Measurements from ENCODE around the gene PVR. TPM values are rescaled to one million over a fixed set of nuclear protein-coding genes. Genes with fewer than 3 reads are reported as not detected.
"Not testable (repeated sequence)": the region's sequence is repeated elsewhere in the genome, so short reads cannot be mapped to it uniquely, and the experiment has no call there.

Gene PVR
- total and polyA plus RNA-seq, 8 donors = 9.3 to 28.8 (median 18.7) TPM

- 91 to 92% methylated on average over 2 of the region's 2 CpGs for WGBS, 2 donors
- Histone ChIP-seq H3K4me1 (peaks cover 0 to 8% (median 0%) of the 10 kb centered on the region in 3 donors), H3K4me3 (no peak overlapping the region), H3K9me3 (no peaks in the 10 kb centered on the region), H3K36me3 (no peaks in the 10 kb centered on the region), H3K27ac (no peak overlapping the region), H3K27me3 (no peaks in the 10 kb centered on the region)
- no peak for FAIRE-seq
- intact Hi-C loops (cut with DNase I) = loop anchor here in 2 of 3 donors (10.0 kb wide), 2 partner anchors 92 to 152 kb away; partner anchors contain the start of gene CBLC (in 1 of the 2)
- no peak for ATAC-seq
- no peak for DNase-seq
- TF ChIP-seq CTCF (IDR thresholded peaks at IDR 0.05) = no peak
Measured at GRCh38 chr19:44682807-44683206, 39.1 kb downstream of the PVR start.

- Histone ChIP-seq H3K27ac (peak overlapping the region in 1 of 4 donors; percentile 48), H3K4me3 (no peak overlapping the region), H3K9me3 (no peaks in the 10 kb centered on the region), H3K27me3 (no peaks in the 10 kb centered on the region), H3K4me1 (peaks cover 0 to 8% (median 0%) of the 10 kb centered on the region in 3 donors), H3K36me3 (no peaks in the 10 kb centered on the region)
- intact Hi-C loops (cut with DNase I) = loop anchor here in 2 of 3 donors (10.0 kb wide), 2 partner anchors 91 to 151 kb away; partner anchors contain the start of gene CBLC (in 1 of the 2)
- FAIRE-seq (no peak), DNase-seq (peak in 5 of 6 donors; percentile 47 to 78 (median 59)), ATAC-seq (peak; percentile 64 to 87 (median 70))
- TF ChIP-seq CTCF (IDR thresholded peaks at IDR 0.05) = no peak
- 62 to 64% methylated on average over 9 of the region's 9 CpGs for WGBS, 2 donors
Measured at GRCh38 chr19:44683434-44684210, 39.9 kb downstream of the PVR start.

GRCh38 chr19:44684396-44684795 is 40.7 kb downstream of the PVR start:
- H3K27ac ChIP-seq, DNase-seq, H3K4me3 ChIP-seq, FAIRE-seq, H3K36me3 ChIP-seq, H3K4me1 ChIP-seq, H3K9me3 ChIP-seq, H3K27me3 ChIP-seq, ATAC-seq: not testable (repeated sequence)
- intact Hi-C loops (cut with DNase I) = loop anchor here in 2 of 3 donors (10.0 kb wide), 2 partner anchors 90 to 150 kb away; partner anchors contain the start of gene CBLC (in 1 of the 2)
- 88 to 90% methylated on average over 3 of the region's 3 CpGs for WGBS, 2 donors

GRCh38 chr19:44684892-44685863 is 41.5 kb downstream of the PVR start:
- no peaks in the 10 kb centered on the region for H3K36me3 ChIP-seq
- peak in 2 of 4 donors; percentile 3 to 45 for ATAC-seq
- FAIRE-seq = no peak
- WGBS, 2 donors = 66 to 68% methylated on average over 25 of the region's 25 CpGs
- peaks cover 0 to 11% (median 1%) of the 10 kb centered on the region in 3 donors for H3K4me1 ChIP-seq
- no peak for TF ChIP-seq CTCF (IDR thresholded peaks at IDR 0.05)
- no peaks in the 10 kb centered on the region for H3K27me3 ChIP-seq
- intact Hi-C loops (cut with DNase I) = loop anchor here in 2 of 3 donors (5.0 to 10.0 kb wide), 3 partner anchors 82 to 150 kb away; partner anchors contain the start of gene CBLC (in 1 of the 2)
- H3K27ac ChIP-seq = peak overlapping the region in 1 of 4 donors; percentile 41
- H3K4me3 ChIP-seq = no peak overlapping the region
- peak in 1 of 6 donors; percentile 36 for DNase-seq
- H3K9me3 ChIP-seq = no peaks in the 10 kb centered on the region

- no peak for TF ChIP-seq CTCF (IDR thresholded peaks at IDR 0.05)
- Histone ChIP-seq H3K27ac (no peak overlapping the region), H3K9me3 (no peaks in the 10 kb centered on the region), H3K4me1 (peaks cover 0 to 11% (median 6%) of the 10 kb centered on the region in 3 donors), H3K36me3 (no peaks in the 10 kb centered on the region), H3K27me3 (no peaks in the 10 kb centered on the region), H3K4me3 (no peak overlapping the region)
- DNase-seq (peak in 1 of 6 donors; percentile 16), ATAC-seq (peak in 1 of 4 donors; percentile 9), FAIRE-seq (no peak)
- intact Hi-C loops (cut with DNase I) = loop anchor here in 2 of 3 donors (5.0 to 10.0 kb wide), 3 partner anchors 81 to 149 kb away; partner anchors contain the start of gene CBLC (in 1 of the 2)
- WGBS, 2 donors = 89 to 90% methylated on average over 4 of the region's 4 CpGs
Measured at GRCh38 chr19:44685877-44686276, 42.2 kb downstream of the PVR start.
